Endometrial microvascular endothelial cells (primary cell): ENCODE results near the gene CERKL. TPM values are rescaled to one million over a fixed set of nuclear protein-coding genes. Genes with fewer than 3 reads are reported as not detected.

Experiments used
- in situ Hi-C: cut with HindIII; loops from 2 replicates; pipeline ENCODE4 v1.10.0; 2017; ENCODE audit warnings: low sequenced_read_pairs, low pct_unique_long_range_greater_than_20kb; ENCODE audit errors: inconsistent ontology term
- total RNA-seq: library from RNA; depleted of rRNA; stranded (reverse); fragments of >200 nt; gene quantifications from one replicate; pipeline ENCODE4 v1.2.3, GENCODE V29; 2015; ENCODE audit errors: inconsistent ontology term

CERKL gene
- total RNA-seq, 1 donor from 2014 or later, result not detected

GRCh38 chr2:181542170-181542569, 114.7 kb downstream of the CERKL start:
- in situ Hi-C loops, result no loop called here

- in situ Hi-C loops, result no loop called here
Measured at GRCh38 chr2:181540421-181540820, 116.5 kb downstream of the CERKL start.

GRCh38 chr2:181536730-181537129, 120.2 kb downstream of the CERKL start:
- in situ Hi-C loops, result no loop called here

- in situ Hi-C loops, result no loop called here
Measured at GRCh38 chr2:181528441-181528840, 128.5 kb downstream of the CERKL start.

- in situ Hi-C loops, result no loop called here
Measured at GRCh38 chr2:181527058-181527457, 129.8 kb downstream of the CERKL start.

- in situ Hi-C loops, result no loop called here
Measured at GRCh38 chr2:181526014-181526413, 130.9 kb downstream of the CERKL start.

GRCh38 chr2:181523756-181524155, 133.1 kb downstream of the CERKL start:
- in situ Hi-C loops, result no loop called here

- in situ Hi-C loops, result no loop called here
Measured at GRCh38 chr2:181520253-181520652, 136.7 kb downstream of the CERKL start.

- in situ Hi-C loops, result no loop called here
Measured at GRCh38 chr2:181517685-181518301, 139.1 kb downstream of the CERKL start.

- in situ Hi-C loops, result no loop called here
Measured at GRCh38 chr2:181516992-181517391, 139.9 kb downstream of the CERKL start.

- in situ Hi-C loops, result no loop called here
Measured at GRCh38 chr2:181515719-181516118, 141.2 kb downstream of the CERKL start.

- in situ Hi-C loops, result no loop called here
Measured at GRCh38 chr2:181500201-181500600, 156.7 kb downstream of the CERKL start.

GRCh38 chr2:181499231-181499630, 157.7 kb downstream of the CERKL start:
- in situ Hi-C loops, result no loop called here

Other genes with a start within 250 kb of the CERKL start
- gene ITGA4, start 199.7 kb downstream of the CERKL start, total RNA-seq, result 6.4 TPM
- not detected for gene NEUROD1, start 23.4 kb upstream of the CERKL start, total RNA-seq
- 237 TPM for gene ITPRID2, start 234.6 kb upstream of the CERKL start, total RNA-seq